ENCODE measurements around the gene TRAM2. TPM values are rescaled to one million over a fixed set of nuclear protein-coding genes. Genes with fewer than 3 reads are reported as not detected.

Gene TRAM2
- total RNA-seq, 1 experiment from 2014 or later = 21.2 TPM

- H3K9me3 ChIP-seq (ENCODE audit: control insufficient read depth, low read depth, low read length) = no peaks in the 10 kb centered on the region
- H3K4me3 Mint-ChIP-seq = no peak overlapping the region
- H3T11ph ChIP-seq (ENCODE audit: low read length) = no peak overlapping the region
- no peaks in the 10 kb centered on the region for H4K20me1 ChIP-seq (ENCODE audit: control insufficient read depth, insufficient read depth, insufficient read length)
- peak overlapping the region in 1 of 3 experiments; percentile 87; a peak in 1 of 7 replicates for H3K27ac Mint-ChIP-seq
- peaks cover 10 to 20% of the 10 kb centered on the region in 2 experiments for H3K4me1 Mint-ChIP-seq
- no peak overlapping the region for H2BK12ac ChIP-seq (ENCODE audit: insufficient read length, low read depth, low read length)
- H4K5ac ChIP-seq (ENCODE audit: insufficient read length, low read depth, low read length) = no peak overlapping the region
- peaks cover 18 to 55% (median 30%) of the 10 kb centered on the region in 3 experiments; a peak in 6 of 7 replicates for H3K36me3 Mint-ChIP-seq (ENCODE audit: insufficient read depth in 1 of 3, low read depth in 3 of 3)
- H3K79me2 ChIP-seq (ENCODE audit: insufficient read depth, low read length) = no peaks in the 10 kb centered on the region
- H3K27me3 Mint-ChIP-seq (ENCODE audit: low read depth) = no peaks in the 10 kb centered on the region
- no peak overlapping the region for H2BK120ac ChIP-seq (ENCODE audit: low read depth, low read length, poor library complexity, severe bottlenecking)
- no peak overlapping the region for H2BK5ac ChIP-seq (ENCODE audit: insufficient read length, low read length)
- H2AK5ac ChIP-seq (ENCODE audit: insufficient read length, low read length) = no peak overlapping the region
- no peak overlapping the region for H2BK15ac ChIP-seq (ENCODE audit: low read depth, low read length)
- TF ChIP-seq CTCF (conservative IDR thresholded peaks at IDR 0.05) = no peak
- no peak overlapping the region for H3K23ac ChIP-seq (ENCODE audit: insufficient read length, low read depth, low read length)
- no peak overlapping the region for H4K91ac ChIP-seq (ENCODE audit: insufficient read length, low read depth, low read length)
- no CpG with 5 or more reads among the region's 10 CpGs for WGBS (ENCODE audit: extremely low coverage, insufficient read length, low lambda C conversion rate)
- no peak overlapping the region for H2AFZ ChIP-seq (ENCODE audit: low read length)
- H3K4me2 ChIP-seq (ENCODE audit: insufficient read depth, insufficient read length, low read length) = no peak overlapping the region
- H2BK20ac ChIP-seq (ENCODE audit: low read depth, low read length, poor library complexity, severe bottlenecking) = no peak overlapping the region
- H3K4ac ChIP-seq (ENCODE audit: low read depth, low read length) = no peak overlapping the region
- H3K14ac ChIP-seq (ENCODE audit: insufficient read depth, low read length) = no peak overlapping the region
- no peak for DNase-seq
- no peak overlapping the region for H3K18ac ChIP-seq (ENCODE audit: insufficient read length, low read depth, low read length)
- H3K56ac ChIP-seq (ENCODE audit: insufficient read length, low read depth, low read length) = no peak overlapping the region
- no peak overlapping the region for H4K8ac ChIP-seq (replicated peaks; ENCODE audit: insufficient read length, low read depth, low read length)
- no peak overlapping the region for H3K9ac ChIP-seq (ENCODE audit: extremely low read depth, insufficient read length, low read length)
- H3K79me1 ChIP-seq (ENCODE audit: insufficient read depth, low read depth, low read length, poor library complexity, severe bottlenecking) = no peaks in the 10 kb centered on the region
- H3K4me1 ChIP-seq (ENCODE audit: insufficient read depth, low read length) = no peaks in the 10 kb centered on the region
- no peaks in the 10 kb centered on the region for H3K27me3 ChIP-seq (ENCODE audit: insufficient read depth, low read length)
- no peaks in the 10 kb centered on the region for H3K23me2 ChIP-seq (ENCODE audit: insufficient read length, low read depth, low read length, poor library complexity, severe bottlenecking)
- H3K9me3 Mint-ChIP-seq = no peaks in the 10 kb centered on the region
- no peak overlapping the region for H3K27ac ChIP-seq (ENCODE audit: insufficient read length, low read depth, low read length)
Observed at GRCh38 chr6:52504782-52505136, 72.1 kb downstream of the TRAM2 start.

Data from H9 (cell line).